PC-3 (cell line): ENCODE results near the gene GALR2.

Source experiments
- CTCF ChIP-seq: fragments of 300-600 bp; sonication (generic); conservative IDR thresholded peaks from 2 replicates; pipeline ENCODE4 v1.5.1; 2017; ENCODE audit warnings: antibody characterized with exemption, low read depth, mild to moderate bottlenecking, low read length
- EZH2 ChIP-seq: fragments of 300-600 bp; sonication (generic); IDR thresholded peaks from one replicate; pipeline ENCODE4 v1.6.1; 2017; ENCODE audit warnings: antibody characterized with exemption, mild to moderate bottlenecking, low read length; ENCODE audit not compliant: unreplicated experiment
- EZH2phosphoT487 ChIP-seq: fragments of 300-600 bp; sonication (generic); IDR thresholded peaks from 2 replicates; pipeline ENCODE4 v1.6.1; 2018; ENCODE audit warnings: mild to moderate bottlenecking, antibody characterized with exemption, low read length, borderline replicate concordance

GRCh38 chr17:76032780-76033108 is 41.8 kb upstream of the GALR2 start:
- TF ChIP-seq CTCF (no peak), EZH2phosphoT487 (no peak), EZH2 (no peak)
